Right renal cortex interstitium (tissue), 3 donors: ENCODE results near the gene GRIK4. TPM values are rescaled to one million over a fixed set of nuclear protein-coding genes. Genes with fewer than 3 reads are reported as not detected.
A peak's percentile ranks its signal among the peaks of the same experiment; 100 is the strongest.

Experiments used
- DNase-seq, 3 donors: peaks; one replicate each; pipeline ENCODE4 v3.0.0-alpha.2; 2013; ENCODE audit warnings: low read depth in 3 of 3, low spot score in 2 of 3
- polyA plus RNA-seq, 3 donors: library from polyadenylated mRNA; unstranded; fragments of 120-200 nt; gene quantifications; one replicate each; pipeline ENCODE4 v1.2.1, GENCODE V29; 2013; ENCODE audit not compliant: insufficient read length in 3 of 3

Gene GRIK4
- polyA plus RNA-seq, 3 donors, result 0.93 to 1.3 (median 1.1) TPM

DNA sequence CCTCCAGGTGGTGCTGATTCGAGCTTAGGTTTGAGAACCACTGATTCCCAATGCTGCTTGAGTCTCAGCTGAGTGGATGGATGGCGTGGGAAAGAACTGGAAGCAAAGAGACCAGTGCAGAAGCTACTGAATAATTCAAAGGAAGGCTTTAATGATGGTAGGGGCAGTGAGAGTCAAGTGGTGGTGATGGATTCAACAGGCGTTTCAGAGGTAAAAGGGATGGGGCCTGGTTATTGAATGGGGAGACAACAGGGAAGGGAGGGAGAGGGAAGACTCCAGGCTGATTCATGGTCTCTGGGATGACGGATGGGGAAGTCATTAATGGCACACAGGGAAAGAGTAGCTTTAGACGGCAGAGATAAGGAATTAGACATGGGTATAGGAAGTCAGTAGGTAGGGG lies 408.0 kb downstream of the GRIK4 start:
- DNase-seq, result no peak

- DNase-seq, result no peak
Observed at GRCh38 chr11:120923866-120924508, 412.4 kb downstream of the GRIK4 start.

DNA sequence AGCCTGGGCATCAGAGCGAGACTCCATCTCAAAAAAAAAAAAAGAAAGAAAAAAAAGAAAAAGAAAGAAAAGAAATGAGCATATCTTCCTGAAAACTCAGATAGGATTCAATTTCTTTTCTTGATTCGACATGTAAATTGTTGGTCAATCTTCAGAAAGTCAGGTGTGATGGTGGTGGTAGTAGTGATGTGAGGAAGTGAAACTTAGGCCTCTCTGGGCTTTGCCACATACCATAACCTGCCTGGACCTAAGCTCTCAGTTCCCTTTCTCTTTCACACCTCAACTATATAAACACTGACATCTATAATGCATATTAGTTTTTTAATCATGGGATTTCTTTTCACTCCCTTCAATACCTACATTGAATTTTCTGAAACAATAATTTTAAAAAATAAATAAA lies 414.4 kb downstream of the GRIK4 start:
- DNase-seq, result no peak

DNA sequence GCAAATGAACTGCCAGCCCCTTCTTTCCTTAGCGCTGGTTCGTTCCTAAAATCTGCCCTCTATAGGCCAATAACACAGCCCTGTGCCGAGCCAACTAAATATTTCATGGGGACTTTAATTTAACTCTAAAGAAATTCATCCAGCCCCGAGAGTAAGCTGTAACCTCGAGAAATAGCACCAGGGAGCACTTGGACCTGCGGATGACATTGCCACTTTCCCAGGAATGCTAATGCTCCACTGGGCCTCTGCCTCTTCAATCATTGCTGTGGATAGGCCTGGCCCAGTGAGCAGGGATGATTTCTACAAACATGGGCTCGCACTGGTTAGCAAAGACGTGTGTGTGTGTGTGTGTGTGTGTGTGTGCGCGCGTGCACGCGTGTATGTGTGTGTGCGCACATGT lies 417.1 kb downstream of the GRIK4 start:
- no peak for DNase-seq

GRCh38 chr11:120929090-120929489 lies 417.5 kb downstream of the GRIK4 start:
- DNase-seq, result no peak

- DNase-seq, result no peak
Observed at GRCh38 chr11:120929664-120930154, 418.2 kb downstream of the GRIK4 start.

DNA sequence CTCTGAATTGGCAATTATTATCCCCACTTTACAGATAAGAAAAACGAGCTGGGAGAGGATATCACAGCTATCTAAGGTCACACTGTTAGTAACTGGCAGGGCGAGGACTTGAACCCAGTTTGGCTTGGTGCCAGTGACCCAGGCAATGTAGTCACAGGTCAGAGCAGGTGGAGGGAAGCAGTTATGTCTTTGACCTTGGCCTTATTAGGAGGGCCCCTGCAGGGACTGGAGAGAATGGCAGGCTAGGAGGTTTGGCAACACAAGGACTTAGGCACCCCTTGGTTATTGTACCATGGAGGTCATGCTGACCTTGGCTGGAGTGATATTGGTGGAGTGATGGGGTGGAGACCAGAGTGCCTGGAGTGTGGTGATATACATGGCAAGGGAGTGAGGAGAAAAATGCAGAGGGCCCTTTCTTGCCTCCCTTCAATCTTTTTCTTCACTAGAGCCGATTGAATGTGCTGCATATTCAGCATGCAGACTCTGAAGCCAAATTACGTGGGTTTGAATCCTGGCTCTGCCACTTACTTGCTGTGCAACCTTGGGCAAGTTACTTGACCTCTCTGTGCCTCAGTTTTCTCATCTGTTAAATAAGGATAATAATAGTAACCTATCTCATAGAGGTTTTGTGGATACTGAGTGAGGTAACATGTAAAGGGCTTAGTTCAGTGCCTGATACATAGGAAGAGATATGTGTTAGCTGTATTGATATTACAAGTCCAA lies 419.7 kb downstream of the GRIK4 start:
- no peak for DNase-seq

GRCh38 chr11:120932305-120932915 lies 420.9 kb downstream of the GRIK4 start:
- peak in 1 of 3 donors; percentile 47 for DNase-seq

DNA sequence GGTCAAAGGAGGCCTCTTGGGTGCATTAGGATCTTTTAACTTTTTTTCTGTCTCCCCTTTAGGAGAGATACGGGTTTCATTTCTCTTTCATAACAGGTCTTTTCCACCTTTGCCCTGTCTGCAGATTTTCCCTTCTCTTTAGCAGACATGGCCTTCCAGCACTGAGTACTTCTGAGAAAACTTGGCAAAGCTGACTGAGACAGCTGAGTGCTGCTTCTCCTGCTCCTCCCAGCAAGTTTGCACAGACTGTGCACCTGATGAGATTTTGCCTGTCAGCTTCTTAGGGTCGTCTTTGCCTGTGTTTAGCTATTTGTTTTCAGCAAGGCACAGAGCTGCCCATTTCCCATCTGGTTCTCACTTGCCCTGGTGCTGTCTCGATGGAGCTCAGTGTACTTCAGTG lies 424.8 kb downstream of the GRIK4 start:
- DNase-seq, result no peak

- DNase-seq, result no peak
Observed at GRCh38 chr11:120937501-120937900, 426.0 kb downstream of the GRIK4 start.

GRCh38 chr11:120938260-120938659 lies 426.7 kb downstream of the GRIK4 start:
- peak in 1 of 3 donors; percentile 43 for DNase-seq

- DNase-seq, result no peak
Observed at GRCh38 chr11:120940160-120940848, 428.8 kb downstream of the GRIK4 start.

GRCh38 chr11:120941000-120941399 lies 429.5 kb downstream of the GRIK4 start:
- no peak for DNase-seq

DNA sequence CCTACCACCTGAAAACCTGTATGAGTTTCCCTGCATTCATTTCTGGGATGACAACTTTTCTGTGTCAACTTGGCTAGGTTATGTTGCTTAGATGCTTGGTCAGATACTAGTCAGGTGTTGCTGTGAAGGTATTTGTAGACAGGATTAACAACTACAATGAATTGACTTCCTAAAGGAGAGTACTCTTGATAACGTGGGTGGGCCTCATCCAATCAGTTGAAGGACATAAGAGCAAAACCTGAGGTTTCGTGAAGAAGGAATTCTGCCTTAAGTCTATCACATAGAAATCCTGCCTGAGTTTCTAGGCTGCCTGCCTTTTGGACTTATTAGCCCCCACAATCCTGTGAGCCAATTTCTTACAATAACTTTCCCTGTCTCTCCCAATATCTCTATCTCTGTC lies 431.2 kb downstream of the GRIK4 start:
- no peak for DNase-seq

DNA sequence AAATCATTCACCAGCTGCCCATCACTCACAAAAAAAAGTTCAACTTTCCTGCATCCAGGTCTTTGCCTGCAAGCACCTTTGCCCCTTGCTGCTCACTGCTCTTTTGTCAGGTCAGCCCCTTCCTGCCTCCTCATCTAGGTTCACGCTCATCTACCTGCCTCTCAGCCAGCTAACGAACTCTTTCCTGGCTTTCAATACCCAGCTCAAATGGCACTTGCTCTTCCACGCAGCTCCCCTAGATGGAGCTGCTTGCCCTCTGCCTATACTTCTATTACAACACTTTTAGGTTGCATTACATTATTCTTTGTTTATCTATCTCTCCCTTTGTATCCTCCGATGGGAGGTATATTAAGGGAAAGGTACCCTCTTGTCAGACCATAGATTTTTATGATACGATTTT lies 433.5 kb downstream of the GRIK4 start:
- no peak for DNase-seq

GRCh38 chr11:120950880-120951279 lies 439.3 kb downstream of the GRIK4 start:
- DNase-seq, result no peak

- peak; percentile 60 to 83 (median 64) for DNase-seq
Observed at GRCh38 chr11:120952461-120953434, 441.2 kb downstream of the GRIK4 start.

DNA sequence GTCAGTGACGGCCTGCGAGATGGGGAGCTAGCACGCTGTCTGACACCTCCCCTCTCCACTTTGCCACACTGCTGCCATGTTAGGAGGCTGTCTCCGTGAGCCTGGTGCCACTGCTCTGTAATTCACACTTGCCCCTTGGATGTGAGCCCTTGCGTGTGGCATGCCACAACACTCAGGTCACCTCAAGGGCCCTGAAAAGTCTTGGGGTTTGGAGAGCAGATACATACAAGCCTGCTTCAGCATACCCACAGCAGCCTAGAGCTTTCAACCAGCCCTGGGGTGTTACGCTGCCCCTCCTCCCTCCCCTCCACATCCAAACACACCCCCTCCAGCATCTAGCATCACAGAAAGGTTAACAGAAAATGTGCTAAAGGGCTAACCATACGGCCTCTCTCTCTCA lies 442.8 kb downstream of the GRIK4 start:
- no peak for DNase-seq

DNA sequence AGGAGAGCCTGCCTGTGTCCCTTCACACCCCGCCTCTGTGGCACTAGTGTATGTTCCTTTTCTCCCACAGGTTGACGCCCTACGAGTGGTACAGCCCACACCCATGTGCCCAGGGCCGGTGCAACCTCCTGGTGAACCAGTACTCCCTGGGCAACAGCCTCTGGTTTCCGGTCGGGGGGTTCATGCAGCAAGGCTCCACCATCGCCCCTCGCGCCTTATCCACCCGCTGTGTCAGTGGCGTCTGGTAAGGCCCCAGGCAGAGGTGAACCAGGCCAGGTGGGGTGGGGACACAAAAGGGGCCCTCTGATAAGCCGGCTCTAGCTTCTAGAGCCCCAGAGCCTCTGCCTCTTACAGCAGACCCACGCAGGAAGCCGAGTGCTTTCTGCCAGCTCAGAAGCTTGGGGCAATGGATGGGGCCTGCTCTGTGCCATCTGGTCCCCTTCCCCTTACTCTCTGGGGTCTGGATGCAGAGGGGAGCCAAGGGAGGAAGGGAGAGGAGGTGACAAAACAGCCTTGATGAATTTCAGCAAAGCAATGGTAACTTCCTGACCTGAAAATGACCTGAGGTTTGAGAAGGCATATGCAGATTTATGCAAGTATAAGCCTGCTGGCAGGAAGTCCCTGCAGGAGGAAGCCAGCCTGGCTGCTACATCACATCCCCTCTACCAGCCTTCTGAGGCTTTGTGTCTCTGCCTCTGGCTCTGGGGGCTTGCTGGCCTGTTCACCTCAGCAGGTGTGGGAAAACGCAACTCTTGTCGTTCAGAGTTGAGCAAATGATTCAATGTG lies 445.4 kb downstream of the GRIK4 start:
- no peak for DNase-seq
